Hematopoietic multipotent progenitor cell treated with erythropoietin and hydrocortisone succinate and interleukin-3 and kit ligand, for 4 days (in vitro differentiated cells): ENCODE measurements around the gene ELK3.

Experiments
- DNase-seq: peaks from one replicate; pipeline ENCODE4 v3.0.0-alpha.2; 2015

The ELK3 gene

GRCh38 chr12:96260644-96261043 lies 66.5 kb downstream of the ELK3 start:
- no peak for DNase-seq

- DNase-seq: no peak
Measured at GRCh38 chr12:96261557-96261956, 67.4 kb downstream of the ELK3 start.

- DNase-seq: no peak
Measured at GRCh38 chr12:96263449-96263902, 69.3 kb downstream of the ELK3 start.

- no peak for DNase-seq
Measured at GRCh38 chr12:96265400-96265799, 71.2 kb downstream of the ELK3 start.

- DNase-seq: no peak
Measured at GRCh38 chr12:96265836-96266235, 71.7 kb downstream of the ELK3 start.

GRCh38 chr12:96266238-96266637 lies 72.1 kb downstream of the ELK3 start:
- no peak for DNase-seq

GRCh38 chr12:96271469-96272199 lies 77.5 kb downstream of the ELK3 start:
- no peak for DNase-seq

- no peak for DNase-seq
Measured at GRCh38 chr12:96274331-96274730, 80.2 kb downstream of the ELK3 start.

GRCh38 chr12:96285158-96285557 lies 91.0 kb downstream of the ELK3 start:
- no peak for DNase-seq

GRCh38 chr12:96289067-96289466 lies 94.9 kb downstream of the ELK3 start:
- no peak for DNase-seq

- no peak for DNase-seq
Measured at GRCh38 chr12:96293093-96293492, 98.9 kb downstream of the ELK3 start.

GRCh38 chr12:96294831-96295230 lies 100.7 kb downstream of the ELK3 start:
- DNase-seq: peak; percentile 48

GRCh38 chr12:96295532-96296160 lies 101.5 kb downstream of the ELK3 start:
- DNase-seq: no peak

GRCh38 chr12:96297504-96297903 lies 103.3 kb downstream of the ELK3 start:
- DNase-seq: no peak

GRCh38 chr12:96300064-96300463 lies 105.9 kb downstream of the ELK3 start:
- DNase-seq: no peak

- DNase-seq: no peak
Measured at GRCh38 chr12:96301732-96302131, 107.6 kb downstream of the ELK3 start.

- DNase-seq: no peak
Measured at GRCh38 chr12:96302687-96303310, 108.6 kb downstream of the ELK3 start.

GRCh38 chr12:96303653-96304052 lies 109.5 kb downstream of the ELK3 start:
- DNase-seq: peak; percentile 15

- no peak for DNase-seq
Measured at GRCh38 chr12:96305665-96306064, 111.5 kb downstream of the ELK3 start.

GRCh38 chr12:96308881-96309280 lies 114.7 kb downstream of the ELK3 start:
- no peak for DNase-seq

- DNase-seq: no peak
Measured at GRCh38 chr12:96310067-96310466, 115.9 kb downstream of the ELK3 start.

- DNase-seq: no peak
Measured at GRCh38 chr12:96311191-96311590, 117.0 kb downstream of the ELK3 start.

GRCh38 chr12:96313606-96314005 lies 119.4 kb downstream of the ELK3 start:
- DNase-seq: no peak

GRCh38 chr12:96314723-96315122 lies 120.5 kb downstream of the ELK3 start:
- no peak for DNase-seq
